ENCODE results near the gene ADAMTS19.

Gene ADAMTS19

DNA sequence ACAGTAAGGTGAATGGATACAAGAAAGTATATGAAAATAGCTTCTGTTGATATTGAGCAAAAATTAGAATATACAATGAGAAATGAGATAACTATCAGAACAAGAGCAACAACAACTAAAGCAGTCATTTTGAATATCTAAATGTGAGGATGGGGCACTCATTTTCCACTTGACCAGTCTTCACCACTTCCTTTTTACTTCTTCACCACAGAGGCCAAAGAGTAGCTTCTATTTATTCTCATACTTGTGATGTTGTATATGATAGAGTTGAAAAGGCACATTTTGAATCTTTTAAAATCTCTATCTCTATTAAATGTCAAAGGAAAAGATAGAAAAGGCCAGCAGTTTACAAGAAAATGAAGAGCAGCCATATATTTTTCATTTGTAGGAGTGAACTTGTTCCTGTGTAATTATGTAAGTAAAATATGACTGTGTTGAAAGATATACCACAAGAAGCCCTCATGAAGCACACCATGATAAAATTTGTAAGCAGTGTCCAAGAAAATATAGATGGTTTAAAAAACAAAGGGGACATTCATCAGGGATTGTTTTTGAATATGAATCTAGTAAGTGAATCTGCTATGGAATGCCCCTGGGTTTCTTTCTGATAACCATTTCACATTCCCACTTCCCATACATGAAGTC lies 39.2 kb downstream of the ADAMTS19 start:
- TF ChIP-seq, protein P1, sequence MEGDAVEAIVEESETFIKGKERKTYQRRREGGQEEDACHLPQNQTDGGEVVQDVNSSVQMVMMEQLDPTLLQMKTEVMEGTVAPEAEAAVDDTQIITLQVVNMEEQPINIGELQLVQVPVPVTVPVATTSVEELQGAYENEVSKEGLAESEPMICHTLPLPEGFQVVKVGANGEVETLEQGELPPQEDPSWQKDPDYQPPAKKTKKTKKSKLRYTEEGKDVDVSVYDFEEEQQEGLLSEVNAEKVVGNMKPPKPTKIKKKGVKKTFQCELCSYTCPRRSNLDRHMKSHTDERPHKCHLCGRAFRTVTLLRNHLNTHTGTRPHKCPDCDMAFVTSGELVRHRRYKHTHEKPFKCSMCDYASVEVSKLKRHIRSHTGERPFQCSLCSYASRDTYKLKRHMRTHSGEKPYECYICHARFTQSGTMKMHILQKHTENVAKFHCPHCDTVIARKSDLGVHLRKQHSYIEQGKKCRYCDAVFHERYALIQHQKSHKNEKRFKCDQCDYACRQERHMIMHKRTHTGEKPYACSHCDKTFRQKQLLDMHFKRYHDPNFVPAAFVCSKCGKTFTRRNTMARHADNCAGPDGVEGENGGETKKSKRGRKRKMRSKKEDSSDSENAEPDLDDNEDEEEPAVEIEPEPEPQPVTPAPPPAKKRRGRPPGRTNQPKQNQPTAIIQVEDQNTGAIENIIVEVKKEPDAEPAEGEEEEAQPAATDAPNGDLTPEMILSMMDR (IDR thresholded peaks at IDR 0.05) = no peak

GRCh38 chr5:129500101-129500500 lies 40.0 kb downstream of the ADAMTS19 start:
- no peaks in the 10 kb centered on the region for H3K4me1 ChIP-seq (ENCODE audit: control insufficient read depth in 1 of 2, insufficient read depth in 1 of 2, low read depth in 1 of 2, low read length in 1 of 2)

More for the DNA sequence above, 39.2 kb downstream of the ADAMTS19 start:
- Histone ChIP-seq H3K4me1 (ENCODE audit: control insufficient read depth in 1 of 2, insufficient read depth in 1 of 2, low read depth in 1 of 2, low read length in 1 of 2) (no peaks in the 10 kb centered on the region), H3K36me3 (no peaks in the 10 kb centered on the region), H3K27me3 (no peaks in the 10 kb centered on the region), H3K27ac (no peak overlapping the region), H3K9me3 (no peaks in the 10 kb centered on the region), H3K4me3 (ENCODE audit: low read depth in 1 of 2, low read length in 1 of 2) (no peak overlapping the region)

DNA sequence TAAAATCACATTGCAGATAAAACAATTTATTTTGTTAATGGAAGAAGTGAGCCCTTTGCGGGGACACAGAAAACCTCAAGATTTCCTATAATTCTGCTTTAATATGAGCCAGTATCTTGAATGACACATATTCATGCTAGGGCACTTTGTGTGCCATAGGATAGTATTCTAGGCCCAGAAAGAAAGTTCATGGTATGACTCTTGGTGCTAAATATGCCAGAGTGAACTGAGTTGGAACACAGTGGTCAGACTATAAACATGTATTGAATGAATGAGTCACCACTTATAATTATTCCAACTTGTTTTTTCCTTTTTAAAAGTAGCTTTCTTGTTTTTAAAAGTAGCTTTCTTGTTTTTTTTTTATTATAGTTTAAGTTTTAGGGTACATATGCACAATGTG lies 46.0 kb downstream of the ADAMTS19 start:
- Histone ChIP-seq H3K4me1 (ENCODE audit: control insufficient read depth in 1 of 2, insufficient read depth in 1 of 2, low read depth in 1 of 2, low read length in 1 of 2) (no peaks in the 10 kb centered on the region), H3K27ac (no peak overlapping the region), H3K4me3 (ENCODE audit: low read depth in 1 of 2, low read length in 1 of 2) (no peak overlapping the region), H3K27me3 (no peaks in the 10 kb centered on the region), H3K9me3 (no peaks in the 10 kb centered on the region), H3K36me3 (no peaks in the 10 kb centered on the region)
- TF ChIP-seq, protein P1 (IDR thresholded peaks at IDR 0.05) = no peak

More at GRCh38 chr5:129500101-129500500, 40.0 kb downstream of the ADAMTS19 start:
- Histone ChIP-seq H3K4me3 (ENCODE audit: low read depth in 1 of 2, low read length in 1 of 2) (no peak overlapping the region), H3K36me3 (no peaks in the 10 kb centered on the region), H3K27ac (no peak overlapping the region), H3K9me3 (no peaks in the 10 kb centered on the region), H3K27me3 (no peaks in the 10 kb centered on the region)
- TF ChIP-seq, protein P1 (IDR thresholded peaks at IDR 0.05) = no peak

- Histone ChIP-seq H3K36me3 (no peaks in the 10 kb centered on the region), H3K9me3 (no peaks in the 10 kb centered on the region), H3K27me3 (no peaks in the 10 kb centered on the region), H3K4me3 (ENCODE audit: low read depth in 1 of 2, low read length in 1 of 2) (no peak overlapping the region), H3K27ac (no peak overlapping the region), H3K4me1 (ENCODE audit: control insufficient read depth in 1 of 2, insufficient read depth in 1 of 2, low read depth in 1 of 2, low read length in 1 of 2) (no peaks in the 10 kb centered on the region)
- TF ChIP-seq, protein P1 (IDR thresholded peaks at IDR 0.05) = no peak
These were observed 46.9 kb downstream of the ADAMTS19 start for GRCh38 chr5:129506950-129507349.

GRCh38 chr5:129507527-129507926 lies 47.4 kb downstream of the ADAMTS19 start:
- Histone ChIP-seq H3K4me3 (ENCODE audit: low read depth in 1 of 2, low read length in 1 of 2) (no peak overlapping the region), H3K9me3 (no peaks in the 10 kb centered on the region), H3K4me1 (ENCODE audit: control insufficient read depth in 1 of 2, insufficient read depth in 1 of 2, low read depth in 1 of 2, low read length in 1 of 2) (no peaks in the 10 kb centered on the region), H3K27ac (no peak overlapping the region), H3K36me3 (no peaks in the 10 kb centered on the region), H3K27me3 (no peaks in the 10 kb centered on the region)
- TF ChIP-seq, protein P1 (IDR thresholded peaks at IDR 0.05) = no peak

Data from neutrophil (primary cell).